ENCODE data around the gene EI24.

- no peak for TF ChIP-seq CTCF (optimal IDR thresholded peaks at IDR 0.05 in 1 of 3, IDR thresholded peaks at IDR 0.05 in 1 of 3, conservative IDR thresholded peaks at IDR 0.05 in 1 of 3; ENCODE audit: extremely low read depth in 1 of 3, insufficient read depth in 2 of 3, low read length in 3 of 3)
- no peak for TF ChIP-seq EZH2 (IDR thresholded peaks at IDR 0.05; ENCODE audit: low read length)
Measured at GRCh38 chr11:125605417-125605816, 36.1 kb downstream of the EI24 start.

All from keratinocyte (primary cell).